Fibroblast of mammary gland (primary cell): Measurements from ENCODE around the gene GABRA1.

Experiments
- DNase-seq: peaks from one replicate; pipeline ENCODE4 v3.0.0-alpha.2; 2010; ENCODE audit warnings: low read depth
- H3K4me3 ChIP-seq: 2 replicates; pipeline ENCODE4 v1.5.1; 2011; ENCODE audit warnings: low read depth, mild to moderate bottlenecking, low read length, moderate library complexity; ENCODE audit not compliant: control insufficient read depth
- CTCF ChIP-seq: conservative IDR thresholded peaks from 2 replicates; pipeline ENCODE4 v1.5.1; 2011; ENCODE audit warnings: low read depth, low read length, inconsistent platforms; ENCODE audit not compliant: control insufficient read depth, insufficient read depth

Gene GABRA1

DNA sequence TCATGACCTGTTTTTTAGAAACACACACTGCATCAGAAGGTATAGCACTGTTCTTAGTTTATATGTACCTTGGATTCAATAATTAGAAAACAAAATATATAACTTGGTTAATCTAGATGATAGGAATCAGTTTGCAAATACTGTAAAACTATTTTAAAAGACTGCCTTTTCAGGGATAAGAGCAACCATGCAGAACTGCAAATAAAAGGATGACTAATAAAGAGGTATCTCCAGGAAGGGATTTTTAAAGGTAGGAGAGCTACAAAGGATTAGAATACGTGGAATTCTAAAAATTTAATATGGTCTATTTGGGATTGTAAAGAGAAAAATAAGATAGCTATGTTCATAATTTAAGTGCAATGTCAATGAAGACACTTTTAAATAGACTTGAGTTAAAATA is 9.4 kb downstream of the GABRA1 start:
- DNase-seq = no peak
- TF ChIP-seq CTCF = no peak
- H3K4me3 ChIP-seq = no peak overlapping the region

- TF ChIP-seq CTCF = no peak
These were observed 15.3 kb downstream of the GABRA1 start for GRCh38 chr5:161863259-161863658.

GRCh38 chr5:161863811-161864210 is 15.9 kb downstream of the GABRA1 start:
- DNase-seq = no peak
- H3K4me3 ChIP-seq = no peak overlapping the region
- no peak for TF ChIP-seq CTCF

More at GRCh38 chr5:161863259-161863658, 15.3 kb downstream of the GABRA1 start:
- no peak for DNase-seq
- H3K4me3 ChIP-seq = no peak overlapping the region

GRCh38 chr5:161865510-161865909 is 17.6 kb downstream of the GABRA1 start:
- no peak for DNase-seq
- H3K4me3 ChIP-seq = no peak overlapping the region
- no peak for TF ChIP-seq CTCF

DNA sequence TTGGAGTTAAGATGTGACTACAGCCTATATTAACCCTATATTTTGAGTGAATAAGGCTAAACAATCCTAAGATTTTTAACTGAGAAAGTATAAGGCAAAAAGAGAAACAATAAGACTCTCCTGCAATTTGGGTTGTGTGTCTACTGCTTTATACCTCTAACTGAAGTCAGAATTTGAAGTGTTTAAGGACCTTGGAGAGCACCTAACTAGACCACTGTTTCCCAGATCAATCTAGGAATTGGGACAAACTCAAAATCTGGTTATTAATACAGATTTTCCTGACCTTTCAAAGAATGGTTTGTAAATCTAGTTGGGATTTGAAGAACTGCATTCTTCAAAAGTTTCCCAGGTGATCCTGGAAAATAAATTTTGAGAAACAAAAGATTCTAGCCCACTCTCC is 42.1 kb downstream of the GABRA1 start:
- no peak for TF ChIP-seq CTCF
- DNase-seq = no peak
- H3K4me3 ChIP-seq = no peak overlapping the region

DNA sequence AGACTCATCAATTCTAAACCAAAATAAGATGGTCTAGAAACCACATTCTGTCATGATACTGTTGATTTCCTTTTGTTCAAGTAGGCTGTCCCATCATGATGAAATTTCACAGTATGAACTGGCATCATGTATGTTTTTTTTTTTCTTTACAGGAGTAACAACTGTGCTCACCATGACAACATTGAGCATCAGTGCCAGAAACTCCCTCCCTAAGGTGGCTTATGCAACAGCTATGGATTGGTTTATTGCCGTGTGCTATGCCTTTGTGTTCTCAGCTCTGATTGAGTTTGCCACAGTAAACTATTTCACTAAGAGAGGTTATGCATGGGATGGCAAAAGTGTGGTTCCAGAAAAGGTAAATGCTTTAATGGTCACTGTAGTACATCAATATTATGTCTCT is 47.6 kb downstream of the GABRA1 start:
- H3K4me3 ChIP-seq = no peak overlapping the region
- DNase-seq = no peak
- TF ChIP-seq CTCF = no peak

DNA sequence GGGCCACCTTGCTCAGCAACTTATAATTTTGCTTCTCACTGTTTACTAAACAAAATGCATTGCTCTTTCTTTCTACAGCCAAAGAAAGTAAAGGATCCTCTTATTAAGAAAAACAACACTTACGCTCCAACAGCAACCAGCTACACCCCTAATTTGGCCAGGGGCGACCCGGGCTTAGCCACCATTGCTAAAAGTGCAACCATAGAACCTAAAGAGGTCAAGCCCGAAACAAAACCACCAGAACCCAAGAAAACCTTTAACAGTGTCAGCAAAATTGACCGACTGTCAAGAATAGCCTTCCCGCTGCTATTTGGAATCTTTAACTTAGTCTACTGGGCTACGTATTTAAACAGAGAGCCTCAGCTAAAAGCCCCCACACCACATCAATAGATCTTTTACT is 49.1 kb downstream of the GABRA1 start:
- TF ChIP-seq CTCF = no peak
- DNase-seq = no peak
- no peak overlapping the region for H3K4me3 ChIP-seq
